ENCODE data around the gene GSAP.

DNA sequence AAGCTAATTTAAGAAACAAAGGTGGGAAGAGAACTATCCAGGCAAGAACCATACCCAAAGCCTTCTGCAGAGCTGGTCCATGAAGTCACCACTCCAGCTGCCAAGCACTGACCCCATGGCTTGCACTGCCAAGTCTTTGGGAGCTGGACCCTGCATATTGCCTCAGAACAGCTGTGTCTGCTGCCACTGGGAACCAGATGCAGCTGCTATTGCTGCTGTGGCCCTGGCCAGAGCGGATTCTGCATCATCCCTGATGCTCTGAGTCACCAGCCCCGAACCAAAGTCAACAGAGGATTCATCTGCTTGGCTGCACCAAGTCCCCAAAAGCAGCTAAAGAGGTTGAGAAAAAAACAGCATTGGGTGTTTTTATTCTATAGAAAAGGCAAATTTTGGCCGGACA lies 39.2 kb upstream of the GSAP start:
- TF ChIP-seq, protein P1, sequence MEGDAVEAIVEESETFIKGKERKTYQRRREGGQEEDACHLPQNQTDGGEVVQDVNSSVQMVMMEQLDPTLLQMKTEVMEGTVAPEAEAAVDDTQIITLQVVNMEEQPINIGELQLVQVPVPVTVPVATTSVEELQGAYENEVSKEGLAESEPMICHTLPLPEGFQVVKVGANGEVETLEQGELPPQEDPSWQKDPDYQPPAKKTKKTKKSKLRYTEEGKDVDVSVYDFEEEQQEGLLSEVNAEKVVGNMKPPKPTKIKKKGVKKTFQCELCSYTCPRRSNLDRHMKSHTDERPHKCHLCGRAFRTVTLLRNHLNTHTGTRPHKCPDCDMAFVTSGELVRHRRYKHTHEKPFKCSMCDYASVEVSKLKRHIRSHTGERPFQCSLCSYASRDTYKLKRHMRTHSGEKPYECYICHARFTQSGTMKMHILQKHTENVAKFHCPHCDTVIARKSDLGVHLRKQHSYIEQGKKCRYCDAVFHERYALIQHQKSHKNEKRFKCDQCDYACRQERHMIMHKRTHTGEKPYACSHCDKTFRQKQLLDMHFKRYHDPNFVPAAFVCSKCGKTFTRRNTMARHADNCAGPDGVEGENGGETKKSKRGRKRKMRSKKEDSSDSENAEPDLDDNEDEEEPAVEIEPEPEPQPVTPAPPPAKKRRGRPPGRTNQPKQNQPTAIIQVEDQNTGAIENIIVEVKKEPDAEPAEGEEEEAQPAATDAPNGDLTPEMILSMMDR (IDR thresholded peaks at IDR 0.05): no peak
- TF ChIP-seq POLR2A (IDR thresholded peaks at IDR 0.05) (no peak), EP300 (IDR thresholded peaks at IDR 0.05) (no peak)

Data from ovary (tissue), 3 donors.